ENCODE data around the gene DEGS1.

GRCh38 chr1:224172229-224172628 lies 10.8 kb upstream of the DEGS1 start:
- TF ChIP-seq CTCF (IDR thresholded peaks at IDR 0.05) (no peak), POLR2A (IDR thresholded peaks at IDR 0.05) (no peak)
